ENCODE data around the gene ITGA1.

Gene ITGA1

GRCh38 chr5:52995914-52996313 is 208.2 kb downstream of the ITGA1 start:
- no peak for DNase-seq (ENCODE audit: low read depth in 2 of 2)

- no peak for DNase-seq (ENCODE audit: low read depth in 2 of 2)
These were observed 209.3 kb downstream of the ITGA1 start for GRCh38 chr5:52996979-52997378.

DNA sequence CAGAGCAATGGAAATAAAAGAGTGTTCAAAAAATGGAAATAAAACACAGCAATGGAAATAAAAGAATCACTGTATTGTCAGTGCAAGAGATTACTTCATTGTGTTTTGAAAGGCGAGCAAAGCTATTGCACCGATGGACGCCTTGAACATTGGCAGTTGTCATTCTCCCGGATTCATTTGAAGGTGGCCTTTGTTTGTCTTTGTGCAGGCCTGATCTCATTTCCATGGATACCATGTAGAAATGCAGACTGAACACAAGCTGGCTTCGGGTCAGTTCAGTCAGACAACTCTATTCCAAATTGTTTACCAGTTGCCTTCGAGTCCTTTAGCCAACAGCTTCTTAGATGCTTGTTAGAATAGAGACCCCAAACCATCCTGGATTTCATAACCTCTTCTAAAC is 209.7 kb downstream of the ITGA1 start:
- DNase-seq (ENCODE audit: low read depth in 2 of 2) = no peak

- no peak for DNase-seq (ENCODE audit: low read depth in 2 of 2)
These were observed 211.0 kb downstream of the ITGA1 start for GRCh38 chr5:52998552-52999313.

- DNase-seq (ENCODE audit: low read depth in 2 of 2) = no peak
These were observed 211.7 kb downstream of the ITGA1 start for GRCh38 chr5:52999344-52999949.

GRCh38 chr5:53001541-53001940 is 213.8 kb downstream of the ITGA1 start:
- DNase-seq (ENCODE audit: low read depth in 2 of 2) = no peak

- no peak for DNase-seq (ENCODE audit: low read depth in 2 of 2)
These were observed 214.8 kb downstream of the ITGA1 start for GRCh38 chr5:53002491-53002890.

DNA sequence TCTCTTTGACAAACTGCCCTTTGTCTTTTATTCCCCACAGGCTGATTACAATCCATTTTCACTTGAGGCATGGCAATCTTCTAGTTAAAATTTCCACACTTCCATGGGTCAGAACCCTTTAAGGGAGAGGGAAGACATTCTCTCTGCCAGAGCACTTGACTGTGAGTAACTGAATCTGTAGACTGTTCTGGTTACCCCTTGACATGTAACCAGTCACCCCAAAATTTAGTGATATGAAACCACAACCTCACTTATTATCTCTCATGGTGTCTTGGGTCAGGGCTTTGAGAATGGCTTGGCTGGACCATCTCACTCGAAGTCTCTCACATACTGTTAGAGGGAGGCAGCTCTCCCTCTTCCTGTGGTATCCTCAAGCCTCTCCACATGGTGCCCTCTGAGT is 215.4 kb downstream of the ITGA1 start:
- DNase-seq (ENCODE audit: low read depth in 2 of 2) = no peak

DNA sequence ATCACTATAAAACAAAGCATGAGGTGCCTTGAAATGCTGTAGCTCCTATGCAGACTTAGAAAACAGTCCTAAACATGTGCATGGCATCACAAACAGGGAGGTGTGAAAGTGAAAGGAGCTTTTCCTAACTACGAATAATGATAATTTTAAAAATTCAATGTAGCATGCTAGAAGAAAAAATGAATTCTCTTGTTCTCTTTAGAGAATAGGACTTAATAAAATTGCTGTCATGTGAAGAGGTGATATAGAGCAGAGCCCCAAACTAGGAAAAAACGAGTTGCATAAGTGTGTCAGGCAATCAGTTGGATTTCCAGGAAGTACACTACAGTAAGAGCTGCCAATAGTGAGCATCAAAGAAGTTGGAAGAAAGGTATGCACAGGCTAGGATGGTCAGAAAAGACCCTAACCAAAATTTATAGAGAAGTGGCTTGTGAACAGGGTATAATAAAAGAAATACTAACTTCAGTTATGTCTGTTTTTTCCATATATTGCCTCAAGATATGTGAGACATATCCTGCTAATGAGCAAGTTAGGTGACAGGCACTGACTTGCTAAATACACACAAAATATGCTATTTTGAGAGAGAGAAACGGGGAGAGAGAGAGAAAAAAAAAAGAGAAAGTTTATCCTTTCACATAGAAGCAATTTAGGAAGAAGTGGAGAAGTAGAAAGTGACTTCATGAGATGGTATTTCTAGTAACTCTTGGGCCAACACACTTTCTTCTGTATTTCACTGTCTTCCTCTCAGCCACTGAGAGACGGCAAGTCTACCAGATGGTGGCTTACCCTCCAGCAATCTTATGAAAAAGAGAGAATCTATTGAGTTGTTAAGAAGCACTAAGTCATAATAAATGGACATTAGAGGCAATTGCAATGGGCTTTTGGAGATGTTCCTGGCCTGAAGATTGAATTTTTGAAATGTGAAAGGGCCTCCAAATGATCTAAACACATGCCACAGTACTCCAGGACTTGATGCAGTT is 219.5 kb downstream of the ITGA1 start:
- no peak for DNase-seq (ENCODE audit: low read depth in 2 of 2)

DNA sequence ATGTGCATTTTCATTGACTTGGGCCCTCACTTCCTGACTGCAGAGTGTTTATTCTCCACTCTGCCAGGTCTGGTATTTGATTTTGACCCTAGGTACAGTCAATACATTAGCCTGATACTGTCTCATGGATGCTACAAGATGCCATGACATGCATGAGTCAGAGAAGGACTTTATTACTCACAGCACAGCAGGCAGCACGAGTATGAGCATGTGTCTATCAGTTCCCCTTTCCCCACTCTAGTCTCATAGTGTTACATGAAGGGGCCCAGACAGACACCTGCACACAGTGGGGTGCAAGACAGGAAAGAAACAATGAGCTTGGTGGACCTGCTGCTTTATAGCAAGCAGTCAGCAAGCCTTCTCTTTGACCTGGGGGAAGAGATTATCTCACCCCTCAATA is 221.0 kb downstream of the ITGA1 start:
- DNase-seq (ENCODE audit: low read depth in 2 of 2) = no peak
